ENCODE data around the gene PARD3. TPM values are rescaled to one million over a fixed set of nuclear protein-coding genes. Genes with fewer than 3 reads are reported as not detected.

PARD3 gene
- total RNA-seq, 1 experiment from 2014 or later: 154 TPM

- Histone ChIP-seq H4K20me1 (ENCODE audit: low read length) (no peaks in the 10 kb centered on the region), H3K27ac (ENCODE audit: low read length) (no peak overlapping the region), H3K9me3 (ENCODE audit: low read length) (no peaks in the 10 kb centered on the region), H3K4me3 (ENCODE audit: low read length) (no peak overlapping the region), H3K4me1 (ENCODE audit: insufficient read depth, low read length) (peaks cover 16% of the 10 kb centered on the region), H3K79me2 (ENCODE audit: low read length) (no peaks in the 10 kb centered on the region), H3K27me3 (ENCODE audit: low read length) (no peaks in the 10 kb centered on the region), H3K9me2 (replicated peaks; ENCODE audit: low read length) (no peaks in the 10 kb centered on the region), H3K36me3 (ENCODE audit: low read depth, low read length) (no peaks in the 10 kb centered on the region), H2AFZ (ENCODE audit: low read length) (no peak overlapping the region), H3K4me2 (ENCODE audit: low read length) (no peak overlapping the region), H3F3A (ENCODE audit: low read length, unreplicated experiment) (no peaks in the 10 kb centered on the region), H3K9ac (ENCODE audit: low read length) (no peak overlapping the region)
- intact Hi-C loops (cut with micrococcal nuclease): no loop called here
- no peak for ATAC-seq
- ChIA-PET POLR2A (ENCODE audit: unreplicated experiment) (no interaction called here), CTCF (no interaction called here)
- TF ChIP-seq CTCF (conservative IDR thresholded peaks at IDR 0.05; ENCODE audit: low read depth, low read length): no peak
- TF ChIP-seq EZH2phosphoT487 (IDR thresholded peaks at IDR 0.05; ENCODE audit: borderline replicate concordance, low read length): no peak
- TF ChIP-seq EZH2 (IDR thresholded peaks at IDR 0.05; ENCODE audit: low read length, unreplicated experiment): no peak
- no TSS peak for BruUV-seq (replicated peaks)
- DNase-seq: no peak
Measured at GRCh38 chr10:34180749-34181148, 634.3 kb downstream of the PARD3 start.

GRCh38 chr10:34179280-34179679 lies 635.8 kb downstream of the PARD3 start:
- H3K79me2 ChIP-seq (ENCODE audit: low read length): no peaks in the 10 kb centered on the region
- DNase-seq (no peak), ATAC-seq (no peak)
- no peak overlapping the region for H2AFZ ChIP-seq (ENCODE audit: low read length)
- H3K27ac ChIP-seq (ENCODE audit: low read length): no peak overlapping the region
- no peak for TF ChIP-seq EZH2phosphoT487 (IDR thresholded peaks at IDR 0.05; ENCODE audit: borderline replicate concordance, low read length)
- no peak for TF ChIP-seq EZH2 (IDR thresholded peaks at IDR 0.05; ENCODE audit: low read length, unreplicated experiment)
- no peak for TF ChIP-seq CTCF (conservative IDR thresholded peaks at IDR 0.05; ENCODE audit: low read depth, low read length)
- ChIA-PET CTCF (interaction anchor here (0.6 kb wide), 1 partner anchor 70 kb away, joined by 4 read pairs; no protein-coding TSS in a partner anchor), POLR2A (ENCODE audit: unreplicated experiment) (no interaction called here)
- no peak overlapping the region for H3K9ac ChIP-seq (ENCODE audit: low read length)
- H4K20me1 ChIP-seq (ENCODE audit: low read length): no peaks in the 10 kb centered on the region
- peaks cover 2% of the 10 kb centered on the region for H3K4me1 ChIP-seq (ENCODE audit: insufficient read depth, low read length)
- no peaks in the 10 kb centered on the region for H3K9me2 ChIP-seq (replicated peaks; ENCODE audit: low read length)
- no peak overlapping the region for H3K4me2 ChIP-seq (ENCODE audit: low read length)
- no peaks in the 10 kb centered on the region for H3F3A ChIP-seq (ENCODE audit: low read length, unreplicated experiment)
- no TSS peak for BruUV-seq (replicated peaks)
- H3K9me3 ChIP-seq (ENCODE audit: low read length): no peaks in the 10 kb centered on the region
- H3K27me3 ChIP-seq (ENCODE audit: low read length): no peaks in the 10 kb centered on the region
- no peaks in the 10 kb centered on the region for H3K36me3 ChIP-seq (ENCODE audit: low read depth, low read length)
- intact Hi-C loops (cut with micrococcal nuclease): no loop called here
- no peak overlapping the region for H3K4me3 ChIP-seq (ENCODE audit: low read length)

GRCh38 chr10:34178756-34179155 lies 636.3 kb downstream of the PARD3 start:
- H3K9me3 ChIP-seq (ENCODE audit: low read length): no peaks in the 10 kb centered on the region
- no peaks in the 10 kb centered on the region for H3K79me2 ChIP-seq (ENCODE audit: low read length)
- no peak overlapping the region for H2AFZ ChIP-seq (ENCODE audit: low read length)
- no peak overlapping the region for H3K4me3 ChIP-seq (ENCODE audit: low read length)
- H3K4me1 ChIP-seq (ENCODE audit: insufficient read depth, low read length): no peaks in the 10 kb centered on the region
- H3K9me2 ChIP-seq (replicated peaks; ENCODE audit: low read length): no peaks in the 10 kb centered on the region
- BruUV-seq (replicated peaks): no TSS peak
- ATAC-seq (no peak), DNase-seq (no peak)
- no peak overlapping the region for H3K9ac ChIP-seq (ENCODE audit: low read length)
- H3F3A ChIP-seq (ENCODE audit: low read length, unreplicated experiment): no peaks in the 10 kb centered on the region
- intact Hi-C loops (cut with micrococcal nuclease): no loop called here
- CTCF ChIA-PET: no interaction called here
- POLR2A ChIA-PET (ENCODE audit: unreplicated experiment): no interaction called here
- TF ChIP-seq EZH2 (IDR thresholded peaks at IDR 0.05; ENCODE audit: low read length, unreplicated experiment) (no peak), EZH2phosphoT487 (IDR thresholded peaks at IDR 0.05; ENCODE audit: borderline replicate concordance, low read length) (no peak), CTCF (conservative IDR thresholded peaks at IDR 0.05; ENCODE audit: low read depth, low read length) (no peak)
- no peaks in the 10 kb centered on the region for H3K36me3 ChIP-seq (ENCODE audit: low read depth, low read length)
- no peak overlapping the region for H3K27ac ChIP-seq (ENCODE audit: low read length)
- H3K4me2 ChIP-seq (ENCODE audit: low read length): no peak overlapping the region
- H3K27me3 ChIP-seq (ENCODE audit: low read length): no peaks in the 10 kb centered on the region
- H4K20me1 ChIP-seq (ENCODE audit: low read length): no peaks in the 10 kb centered on the region
